Measurements from ENCODE around the gene FOXP4. TPM values are rescaled to one million over a fixed set of nuclear protein-coding genes. Genes with fewer than 3 reads are reported as not detected.

FOXP4 gene
- polyA plus RNA-seq, 1 experiment: 1.9 TPM

- DNase-seq (ENCODE audit: low read depth, low spot score): no peak
- Histone ChIP-seq H3K27me3 (ENCODE audit: control insufficient read depth, insufficient read depth, low read length) (peaks cover 50% of the 10 kb centered on the region), H3K27ac (ENCODE audit: low read depth, low read length) (no peak overlapping the region), H3K9me3 (ENCODE audit: control insufficient read depth, insufficient read depth, low read length) (no peaks in the 10 kb centered on the region), H3K4me3 (ENCODE audit: low read depth, low read length) (no peak overlapping the region)
- ChIA-PET POLR2A (no interaction called here), CTCF (interaction anchor here (1.6 kb wide), 1 partner anchor 44 kb away, joined by 3 read pairs; no protein-coding TSS in a partner anchor)
- TF ChIP-seq, protein P1, sequence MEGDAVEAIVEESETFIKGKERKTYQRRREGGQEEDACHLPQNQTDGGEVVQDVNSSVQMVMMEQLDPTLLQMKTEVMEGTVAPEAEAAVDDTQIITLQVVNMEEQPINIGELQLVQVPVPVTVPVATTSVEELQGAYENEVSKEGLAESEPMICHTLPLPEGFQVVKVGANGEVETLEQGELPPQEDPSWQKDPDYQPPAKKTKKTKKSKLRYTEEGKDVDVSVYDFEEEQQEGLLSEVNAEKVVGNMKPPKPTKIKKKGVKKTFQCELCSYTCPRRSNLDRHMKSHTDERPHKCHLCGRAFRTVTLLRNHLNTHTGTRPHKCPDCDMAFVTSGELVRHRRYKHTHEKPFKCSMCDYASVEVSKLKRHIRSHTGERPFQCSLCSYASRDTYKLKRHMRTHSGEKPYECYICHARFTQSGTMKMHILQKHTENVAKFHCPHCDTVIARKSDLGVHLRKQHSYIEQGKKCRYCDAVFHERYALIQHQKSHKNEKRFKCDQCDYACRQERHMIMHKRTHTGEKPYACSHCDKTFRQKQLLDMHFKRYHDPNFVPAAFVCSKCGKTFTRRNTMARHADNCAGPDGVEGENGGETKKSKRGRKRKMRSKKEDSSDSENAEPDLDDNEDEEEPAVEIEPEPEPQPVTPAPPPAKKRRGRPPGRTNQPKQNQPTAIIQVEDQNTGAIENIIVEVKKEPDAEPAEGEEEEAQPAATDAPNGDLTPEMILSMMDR (IDR thresholded peaks at IDR 0.05; ENCODE audit: low read depth, low read length): no peak
Observed at GRCh38 chr6:41647061-41647511, 100.9 kb downstream of the FOXP4 start.

DNA sequence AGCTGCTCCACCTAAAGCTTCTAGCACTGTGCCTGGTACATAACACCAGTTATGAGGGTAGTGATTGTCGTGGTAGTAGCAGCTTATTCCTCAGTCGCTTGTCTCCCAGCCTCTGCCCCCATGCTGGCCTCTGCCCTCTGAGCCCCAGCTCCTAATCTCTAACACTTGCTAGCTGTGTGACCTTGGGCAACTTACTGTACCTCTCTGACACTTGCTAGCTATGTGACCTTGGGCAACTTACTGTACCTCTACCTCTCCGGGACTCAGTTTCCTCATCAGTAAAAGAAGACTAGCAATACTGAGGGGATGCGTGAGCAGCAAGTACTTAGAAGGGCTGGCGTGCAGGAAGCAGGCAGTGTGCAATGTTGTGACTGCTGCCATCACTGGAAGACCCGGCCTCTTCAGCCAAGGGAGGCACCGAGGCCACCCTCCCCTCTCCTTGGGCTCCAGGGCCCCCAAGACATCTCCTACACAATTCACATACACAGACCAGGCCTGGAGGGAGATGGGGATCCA is 101.9 kb downstream of the FOXP4 start:
- ChIA-PET CTCF (interaction anchor here (1.0 to 1.3 kb wide), 2 partner anchors 46 to 280 kb away, joined by 4 read pairs; no protein-coding TSS in a partner anchor), POLR2A (no interaction called here)
- TF ChIP-seq, protein P1 (IDR thresholded peaks at IDR 0.05; ENCODE audit: low read depth, low read length): no peak

GRCh38 chr6:41648921-41649320 is 102.7 kb downstream of the FOXP4 start:
- peaks cover 37% of the 10 kb centered on the region for H3K27me3 ChIP-seq (ENCODE audit: control insufficient read depth, insufficient read depth, low read length)
- H3K27ac ChIP-seq (ENCODE audit: low read depth, low read length): no peak overlapping the region
- no peak for DNase-seq (ENCODE audit: low read depth, low spot score)
- POLR2A ChIA-PET: no interaction called here
- no peak overlapping the region for H3K4me3 ChIP-seq (ENCODE audit: low read depth, low read length)
- CTCF ChIA-PET: no interaction called here
- TF ChIP-seq, protein P1 (IDR thresholded peaks at IDR 0.05; ENCODE audit: low read depth, low read length): no peak
- no peaks in the 10 kb centered on the region for H3K9me3 ChIP-seq (ENCODE audit: control insufficient read depth, insufficient read depth, low read length)

More for the DNA sequence above, 101.9 kb downstream of the FOXP4 start:
- Histone ChIP-seq H3K27ac (ENCODE audit: low read depth, low read length) (no peak overlapping the region), H3K9me3 (ENCODE audit: control insufficient read depth, insufficient read depth, low read length) (no peaks in the 10 kb centered on the region), H3K4me3 (ENCODE audit: low read depth, low read length) (no peak overlapping the region), H3K27me3 (ENCODE audit: control insufficient read depth, insufficient read depth, low read length) (peaks cover 42% of the 10 kb centered on the region)
- no peak for DNase-seq (ENCODE audit: low read depth, low spot score)

- POLR2A ChIA-PET: no interaction called here
- peaks cover 33% of the 10 kb centered on the region for H3K27me3 ChIP-seq (ENCODE audit: control insufficient read depth, insufficient read depth, low read length)
- H3K27ac ChIP-seq (ENCODE audit: low read depth, low read length): no peak overlapping the region
- CTCF ChIA-PET: interaction anchor here (1.2 kb wide), 1 partner anchor 185 kb away, joined by 3 read pairs; no protein-coding TSS in a partner anchor
- DNase-seq (ENCODE audit: low read depth, low spot score): no peak
- TF ChIP-seq, protein P1 (IDR thresholded peaks at IDR 0.05; ENCODE audit: low read depth, low read length): no peak
- H3K4me3 ChIP-seq (ENCODE audit: low read depth, low read length): no peak overlapping the region
- H3K9me3 ChIP-seq (ENCODE audit: control insufficient read depth, insufficient read depth, low read length): no peaks in the 10 kb centered on the region; the same call in 1 of the 2 replicates
Observed at GRCh38 chr6:41649596-41649995, 103.4 kb downstream of the FOXP4 start.

- POLR2A ChIA-PET: no interaction called here
- H3K27ac ChIP-seq (ENCODE audit: low read depth, low read length): no peak overlapping the region
- CTCF ChIA-PET: interaction anchor here (0.7 to 1.2 kb wide), 2 partner anchors 180 to 185 kb away, joined by 3 read pairs; no protein-coding TSS in a partner anchor
- H3K9me3 ChIP-seq (ENCODE audit: control insufficient read depth, insufficient read depth, low read length): no peaks in the 10 kb centered on the region; the same call in 1 of the 2 replicates
- peaks cover 35% of the 10 kb centered on the region for H3K27me3 ChIP-seq (ENCODE audit: control insufficient read depth, insufficient read depth, low read length)
- H3K4me3 ChIP-seq (ENCODE audit: low read depth, low read length): no peak overlapping the region
- TF ChIP-seq, protein P1 (IDR thresholded peaks at IDR 0.05; ENCODE audit: low read depth, low read length): no peak
- DNase-seq (ENCODE audit: low read depth, low spot score): no peak
Observed at GRCh38 chr6:41650120-41650519, 103.9 kb downstream of the FOXP4 start.
